ENCODE results near the gene C12orf56.

DNA sequence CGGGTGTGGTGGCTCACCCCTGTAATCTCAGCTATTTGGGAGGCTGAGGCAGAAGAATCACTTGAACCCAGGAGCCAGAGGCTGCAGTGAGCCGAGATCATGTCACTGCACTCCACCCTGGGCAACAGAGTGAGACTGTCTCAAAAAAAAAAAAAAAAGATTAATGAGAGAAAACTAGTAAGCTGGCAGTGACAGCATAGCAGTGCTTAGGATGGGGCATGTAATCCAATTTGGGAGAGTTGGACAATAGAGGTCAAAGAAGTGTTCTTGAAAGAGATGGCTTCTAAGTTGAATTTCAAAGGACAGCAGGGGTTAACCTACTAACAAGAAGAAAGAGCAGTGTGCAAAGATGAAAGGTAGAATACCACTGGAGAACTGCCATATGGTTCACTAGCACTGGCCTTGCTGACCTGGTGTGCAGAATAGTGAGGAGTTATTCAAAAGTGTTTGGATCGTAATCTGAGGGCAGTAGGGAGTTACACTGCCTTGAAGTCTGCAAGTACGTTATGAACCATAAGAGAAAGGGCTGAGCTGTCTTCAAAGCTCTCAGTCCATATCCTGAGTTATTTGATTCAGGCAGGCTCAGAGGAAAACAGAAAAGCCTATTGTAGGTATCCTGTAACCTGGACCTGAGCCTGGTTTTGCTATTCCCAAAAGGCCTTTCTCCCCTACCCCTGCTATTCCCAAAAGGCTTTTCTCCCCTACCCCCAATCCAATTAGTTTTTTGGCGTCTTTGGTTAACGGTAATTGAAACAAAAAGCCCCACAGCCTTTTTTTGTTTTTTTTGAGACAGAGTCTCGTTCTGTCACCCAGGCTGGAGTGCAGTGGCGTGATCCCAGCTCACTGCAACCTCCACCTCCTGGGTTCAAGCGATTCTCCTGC is 17.0 kb upstream of the C12orf56 start:
- TF ChIP-seq, protein P1, sequence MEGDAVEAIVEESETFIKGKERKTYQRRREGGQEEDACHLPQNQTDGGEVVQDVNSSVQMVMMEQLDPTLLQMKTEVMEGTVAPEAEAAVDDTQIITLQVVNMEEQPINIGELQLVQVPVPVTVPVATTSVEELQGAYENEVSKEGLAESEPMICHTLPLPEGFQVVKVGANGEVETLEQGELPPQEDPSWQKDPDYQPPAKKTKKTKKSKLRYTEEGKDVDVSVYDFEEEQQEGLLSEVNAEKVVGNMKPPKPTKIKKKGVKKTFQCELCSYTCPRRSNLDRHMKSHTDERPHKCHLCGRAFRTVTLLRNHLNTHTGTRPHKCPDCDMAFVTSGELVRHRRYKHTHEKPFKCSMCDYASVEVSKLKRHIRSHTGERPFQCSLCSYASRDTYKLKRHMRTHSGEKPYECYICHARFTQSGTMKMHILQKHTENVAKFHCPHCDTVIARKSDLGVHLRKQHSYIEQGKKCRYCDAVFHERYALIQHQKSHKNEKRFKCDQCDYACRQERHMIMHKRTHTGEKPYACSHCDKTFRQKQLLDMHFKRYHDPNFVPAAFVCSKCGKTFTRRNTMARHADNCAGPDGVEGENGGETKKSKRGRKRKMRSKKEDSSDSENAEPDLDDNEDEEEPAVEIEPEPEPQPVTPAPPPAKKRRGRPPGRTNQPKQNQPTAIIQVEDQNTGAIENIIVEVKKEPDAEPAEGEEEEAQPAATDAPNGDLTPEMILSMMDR (conservative IDR thresholded peaks at IDR 0.05), result no peak
- TF ChIP-seq EZH2 (IDR thresholded peaks at IDR 0.05; ENCODE audit: low read depth), result no peak
